HL-60 (cell line): ENCODE data around the gene SYNGR3.

Experiments
- DNase-seq, 2 experiments: peaks; one replicate each; pipeline ENCODE4 v3.0.0-alpha.2; 2010 to 2020; ENCODE audit warnings: low read depth in 1 of 2, low spot score in 1 of 2
- H3K27ac ChIP-seq: fragments of 250-450 bp; sonication (Bioruptor Pico); replicated peaks from 2 replicates; pipeline ENCODE4 v1.5.1; 2020; ENCODE audit warnings: mild to moderate bottlenecking, moderate library complexity
- H3K27me3 ChIP-seq: fragments of 250-450 bp; sonication (Bioruptor Pico); 2 replicates; pipeline ENCODE4 v1.5.1; 2021; ENCODE audit warnings: mild to moderate bottlenecking, moderate library complexity; ENCODE audit not compliant: insufficient read depth, poor library complexity, severe bottlenecking
- H3K4me3 ChIP-seq: replicated peaks from 2 replicates; pipeline ENCODE4 v1.5.1; 2011; ENCODE audit warnings: mild to moderate bottlenecking, control low read depth, low read length; ENCODE audit not compliant: insufficient read depth
- CTCF ChIP-seq: IDR thresholded peaks from one replicate; pipeline ENCODE4 v1.5.1; 2011; ENCODE audit warnings: low read length, control low read depth, inconsistent platforms; ENCODE audit not compliant: insufficient read depth
- GABPA ChIP-seq: IDR thresholded peaks from 2 replicates; pipeline ENCODE4 v1.6.1; 2012; ENCODE audit warnings: low read depth
- POLR2AphosphoS5 ChIP-seq: IDR thresholded peaks from 2 replicates; pipeline ENCODE4 v1.6.1; 2012; ENCODE audit warnings: low read depth
- SPI1 ChIP-seq: IDR thresholded peaks from 2 replicates; pipeline ENCODE4 v1.6.1; 2012; ENCODE audit warnings: low read depth, mild to moderate bottlenecking, borderline replicate concordance
- TF ChIP-seq, protein P1 (sequence below): IDR thresholded peaks from 2 replicates; pipeline ENCODE4 v1.6.1; 2012; ENCODE audit warnings: low read depth; ENCODE audit not compliant: insufficient replicate concordance

SYNGR3 gene

DNA sequence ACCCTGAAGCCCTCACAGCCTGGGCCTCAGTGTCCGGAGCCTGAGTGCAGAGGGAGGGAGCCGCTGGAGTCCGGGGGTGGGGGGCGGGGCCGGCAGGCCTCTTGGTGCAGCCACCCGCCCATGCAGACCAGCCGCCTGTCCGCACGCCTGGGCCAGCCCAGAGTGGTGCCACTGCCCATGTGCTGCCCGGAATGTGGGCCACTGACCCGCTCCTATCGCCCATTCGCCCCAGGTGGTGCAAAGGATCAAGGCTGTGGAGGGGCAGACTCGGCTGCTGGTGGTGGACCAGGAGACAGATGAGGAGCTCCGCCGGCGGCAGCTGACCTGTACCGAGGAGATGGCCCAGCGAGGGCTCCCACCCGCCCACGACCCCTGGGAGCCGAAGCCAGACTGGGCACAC is 39.6 kb downstream of the SYNGR3 start:
- TF ChIP-seq SPI1 = no peak
- TF ChIP-seq GABPA = no peak
- TF ChIP-seq POLR2AphosphoS5 = no peak
- no peak for TF ChIP-seq CTCF
- TF ChIP-seq, protein P1, sequence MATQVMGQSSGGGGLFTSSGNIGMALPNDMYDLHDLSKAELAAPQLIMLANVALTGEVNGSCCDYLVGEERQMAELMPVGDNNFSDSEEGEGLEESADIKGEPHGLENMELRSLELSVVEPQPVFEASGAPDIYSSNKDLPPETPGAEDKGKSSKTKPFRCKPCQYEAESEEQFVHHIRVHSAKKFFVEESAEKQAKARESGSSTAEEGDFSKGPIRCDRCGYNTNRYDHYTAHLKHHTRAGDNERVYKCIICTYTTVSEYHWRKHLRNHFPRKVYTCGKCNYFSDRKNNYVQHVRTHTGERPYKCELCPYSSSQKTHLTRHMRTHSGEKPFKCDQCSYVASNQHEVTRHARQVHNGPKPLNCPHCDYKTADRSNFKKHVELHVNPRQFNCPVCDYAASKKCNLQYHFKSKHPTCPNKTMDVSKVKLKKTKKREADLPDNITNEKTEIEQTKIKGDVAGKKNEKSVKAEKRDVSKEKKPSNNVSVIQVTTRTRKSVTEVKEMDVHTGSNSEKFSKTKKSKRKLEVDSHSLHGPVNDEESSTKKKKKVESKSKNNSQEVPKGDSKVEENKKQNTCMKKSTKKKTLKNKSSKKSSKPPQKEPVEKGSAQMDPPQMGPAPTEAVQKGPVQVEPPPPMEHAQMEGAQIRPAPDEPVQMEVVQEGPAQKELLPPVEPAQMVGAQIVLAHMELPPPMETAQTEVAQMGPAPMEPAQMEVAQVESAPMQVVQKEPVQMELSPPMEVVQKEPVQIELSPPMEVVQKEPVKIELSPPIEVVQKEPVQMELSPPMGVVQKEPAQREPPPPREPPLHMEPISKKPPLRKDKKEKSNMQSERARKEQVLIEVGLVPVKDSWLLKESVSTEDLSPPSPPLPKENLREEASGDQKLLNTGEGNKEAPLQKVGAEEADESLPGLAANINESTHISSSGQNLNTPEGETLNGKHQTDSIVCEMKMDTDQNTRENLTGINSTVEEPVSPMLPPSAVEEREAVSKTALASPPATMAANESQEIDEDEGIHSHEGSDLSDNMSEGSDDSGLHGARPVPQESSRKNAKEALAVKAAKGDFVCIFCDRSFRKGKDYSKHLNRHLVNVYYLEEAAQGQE = no peak
- no peak for DNase-seq
- Histone ChIP-seq H3K4me3 (no peak overlapping the region), H3K27me3 (peaks cover 29% of the 10 kb centered on the region), H3K27ac (no peak overlapping the region)

GRCh38 chr16:2030036-2030435 is 40.3 kb downstream of the SYNGR3 start:
- no peak for DNase-seq
- H3K27me3 ChIP-seq = peaks cover 29% of the 10 kb centered on the region
- H3K27ac ChIP-seq = no peak overlapping the region
- no peak for TF ChIP-seq CTCF
- TF ChIP-seq SPI1 = no peak
- no peak for TF ChIP-seq GABPA
- TF ChIP-seq, protein P1 = no peak
- no peak for TF ChIP-seq POLR2AphosphoS5
- no peak overlapping the region for H3K4me3 ChIP-seq

- DNase-seq = no peak
- H3K4me3 ChIP-seq = no peak overlapping the region
- no peak overlapping the region for H3K27ac ChIP-seq
- TF ChIP-seq, protein P1 = no peak
- TF ChIP-seq CTCF (no peak), POLR2AphosphoS5 (no peak), GABPA (no peak), SPI1 (no peak)
- peaks cover 24% of the 10 kb centered on the region for H3K27me3 ChIP-seq
These were observed 41.4 kb downstream of the SYNGR3 start for GRCh38 chr16:2031081-2031577.
